HEK293T (cell line): ENCODE data around the gene EPHA4.

Source experiments
- CTCF ChIA-PET: fragments of 350-600 bp; formaldehyde crosslinking; extraction: SDS; loops from one replicate; lab custom pipeline; 2021; ENCODE audit warnings: antibody characterized with exemption, inconsistent platforms; lab: Yijun Ruan, JAX
- POLR2A ChIA-PET: fragments of 350-600 bp; formaldehyde crosslinking; extraction: SDS; loops from one replicate; lab custom pipeline; 2020; ENCODE audit warnings: antibody characterized with exemption, inconsistent platforms; lab: Yijun Ruan, JAX
- DNase-seq: peaks from one replicate; pipeline ENCODE4 v3.0.0; 2012; ENCODE audit warnings: mixed read lengths; ENCODE audit errors: extremely low spot score
- ARNT ChIP-seq: fragments of 450-650 bp; IDR thresholded peaks from 2 replicates; pipeline ENCODE4 v1.6.1; 2017; ENCODE audit warnings: mild to moderate bottlenecking
- BHLHE40 ChIP-seq: fragments of 450-650 bp; IDR thresholded peaks from 2 replicates; pipeline ENCODE4 v1.6.1; 2016; ENCODE audit warnings: mild to moderate bottlenecking, moderate library complexity, borderline replicate concordance
- CTBP1 ChIP-seq: fragments of 450-650 bp; IDR thresholded peaks from 2 replicates; pipeline ENCODE4 v1.6.1; 2016; ENCODE audit warnings: borderline replicate concordance
- ELF4 ChIP-seq: fragments of 450-650 bp; IDR thresholded peaks from 2 replicates; pipeline ENCODE4 v1.6.1; 2017; ENCODE audit warnings: antibody characterized with exemption
- FOXA1 ChIP-seq: fragments of 450-650 bp; IDR thresholded peaks from 2 replicates; pipeline ENCODE4 v1.6.1; 2016; ENCODE audit warnings: mild to moderate bottlenecking
- FOXK2 ChIP-seq: fragments of 450-650 bp; IDR thresholded peaks from 2 replicates; pipeline ENCODE4 v1.6.1; 2016; ENCODE audit warnings: mild to moderate bottlenecking
- FOXM1 ChIP-seq: fragments of 450-650 bp; IDR thresholded peaks from 2 replicates; pipeline ENCODE4 v1.6.1; 2017; ENCODE audit warnings: mild to moderate bottlenecking, borderline replicate concordance
- HDGF ChIP-seq: fragments of 450-650 bp; IDR thresholded peaks from 2 replicates; pipeline ENCODE4 v1.6.1; 2017; ENCODE audit warnings: antibody characterized with exemption, borderline replicate concordance
- L3MBTL2 ChIP-seq: fragments of 450-650 bp; conservative IDR thresholded peaks from 2 replicates; pipeline ENCODE4 v1.6.1; 2016; ENCODE audit warnings: mild to moderate bottlenecking
- LEF1 ChIP-seq: fragments of 450-650 bp; IDR thresholded peaks from 2 replicates; pipeline ENCODE4 v1.6.1; 2017; ENCODE audit warnings: mild to moderate bottlenecking, borderline replicate concordance
- NFRKB ChIP-seq: fragments of 450-650 bp; IDR thresholded peaks from 2 replicates; pipeline ENCODE4 v1.6.1; 2016; ENCODE audit warnings: mild to moderate bottlenecking, moderate library complexity
- SP1 ChIP-seq: fragments of 450-650 bp; IDR thresholded peaks from 2 replicates; pipeline ENCODE4 v1.6.1; 2017
- SUZ12 ChIP-seq: fragments of 450-650 bp; IDR thresholded peaks from 2 replicates; pipeline ENCODE4 v1.6.1; 2016; ENCODE audit warnings: mild to moderate bottlenecking
- TARDBP ChIP-seq: fragments of 450-650 bp; IDR thresholded peaks from 2 replicates; pipeline ENCODE4 v1.6.1; 2016
- ZNF384 ChIP-seq: fragments of 450-650 bp; IDR thresholded peaks from 2 replicates; pipeline ENCODE4 v1.6.1; 2016
- TF ChIP-seq, protein P1 (sequence below): fragments of 450-650 bp; IDR thresholded peaks from 2 replicates; pipeline ENCODE4 v1.6.1; 2016

EPHA4 gene

GRCh38 chr2:221446140-221446539, 126.0 kb downstream of the EPHA4 start:
- no peak for TF ChIP-seq ELF4
- no peak for TF ChIP-seq SUZ12
- TF ChIP-seq ARNT = no peak
- no peak for TF ChIP-seq FOXA1
- no peak for TF ChIP-seq HDGF
- TF ChIP-seq FOXM1 = no peak
- TF ChIP-seq BHLHE40 = no peak
- no peak for TF ChIP-seq LEF1
- TF ChIP-seq TARDBP = no peak
- TF ChIP-seq L3MBTL2 = no peak
- no peak for TF ChIP-seq FOXK2
- TF ChIP-seq SP1 = no peak
- no peak for TF ChIP-seq NFRKB
- TF ChIP-seq ZNF384 = no peak
- TF ChIP-seq CTBP1 = no peak
- TF ChIP-seq, protein P1, sequence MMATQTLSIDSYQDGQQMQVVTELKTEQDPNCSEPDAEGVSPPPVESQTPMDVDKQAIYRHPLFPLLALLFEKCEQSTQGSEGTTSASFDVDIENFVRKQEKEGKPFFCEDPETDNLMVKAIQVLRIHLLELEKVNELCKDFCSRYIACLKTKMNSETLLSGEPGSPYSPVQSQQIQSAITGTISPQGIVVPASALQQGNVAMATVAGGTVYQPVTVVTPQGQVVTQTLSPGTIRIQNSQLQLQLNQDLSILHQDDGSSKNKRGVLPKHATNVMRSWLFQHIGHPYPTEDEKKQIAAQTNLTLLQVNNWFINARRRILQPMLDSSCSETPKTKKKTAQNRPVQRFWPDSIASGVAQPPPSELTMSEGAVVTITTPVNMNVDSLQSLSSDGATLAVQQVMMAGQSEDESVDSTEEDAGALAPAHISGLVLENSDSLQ = no peak
- POLR2A ChIA-PET = no interaction called here
- no peak for DNase-seq
- CTCF ChIA-PET = no interaction called here

DNA sequence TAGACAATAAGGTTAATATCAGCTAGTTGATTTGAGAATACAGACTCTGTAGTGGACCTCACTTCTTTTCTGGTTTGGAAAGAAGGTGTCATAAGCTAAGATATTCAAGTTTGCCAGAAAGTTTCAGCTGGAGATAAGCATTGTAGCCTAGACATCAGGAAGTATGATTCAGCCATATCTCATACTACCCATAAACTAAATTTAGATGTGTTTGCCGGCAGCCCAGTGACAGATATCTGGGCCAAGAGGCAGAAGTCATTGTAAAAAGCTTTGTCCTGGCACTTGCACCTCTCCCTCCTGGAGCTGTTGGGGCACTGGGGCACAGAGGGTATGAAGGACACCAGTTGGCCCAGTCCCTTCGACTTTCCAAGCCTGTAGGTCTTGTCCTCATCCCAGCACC, 128.0 kb downstream of the EPHA4 start:
- TF ChIP-seq SP1 = no peak
- no peak for TF ChIP-seq L3MBTL2
- no peak for TF ChIP-seq FOXK2
- TF ChIP-seq, protein P1 = no peak
- TF ChIP-seq LEF1 = no peak
- TF ChIP-seq SUZ12 = no peak
- no peak for TF ChIP-seq FOXM1
- no peak for TF ChIP-seq FOXA1
- no peak for TF ChIP-seq HDGF
- TF ChIP-seq ARNT = no peak
- TF ChIP-seq TARDBP = no peak
- TF ChIP-seq BHLHE40 = no peak
- no peak for TF ChIP-seq ZNF384
- no peak for TF ChIP-seq CTBP1
- TF ChIP-seq NFRKB = no peak
- TF ChIP-seq ELF4 = no peak
- no peak for DNase-seq
- POLR2A ChIA-PET = no interaction called here
- CTCF ChIA-PET = no interaction called here

DNA sequence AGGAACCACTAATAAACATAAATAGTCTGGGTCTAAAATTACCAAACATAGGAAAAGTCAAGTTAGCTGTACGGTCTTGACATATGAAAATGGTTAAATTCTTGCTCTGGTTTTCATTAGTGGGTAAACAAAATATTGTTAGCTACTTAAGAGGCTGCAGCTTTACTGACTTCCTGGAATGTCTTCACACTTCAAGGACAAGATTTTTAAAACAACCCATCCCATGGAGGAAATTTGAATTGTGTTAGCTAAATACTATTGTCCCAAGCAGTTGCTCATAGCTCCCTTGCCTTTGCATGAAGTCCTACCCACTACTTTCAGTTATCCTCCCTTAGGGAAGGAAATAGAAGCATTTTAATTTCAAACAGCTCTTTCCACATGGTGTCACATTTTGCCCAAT, 128.5 kb downstream of the EPHA4 start:
- TF ChIP-seq SUZ12 = no peak
- TF ChIP-seq, protein P1 = no peak
- no peak for TF ChIP-seq LEF1
- no peak for TF ChIP-seq ELF4
- no peak for TF ChIP-seq SP1
- TF ChIP-seq FOXK2 = no peak
- TF ChIP-seq L3MBTL2 = no peak
- no peak for TF ChIP-seq ZNF384
- no peak for TF ChIP-seq FOXA1
- TF ChIP-seq NFRKB = no peak
- ChIA-PET CTCF (no interaction called here), POLR2A (no interaction called here)
- DNase-seq = no peak

GRCh38 chr2:221442128-221442527, 130.0 kb downstream of the EPHA4 start:
- TF ChIP-seq, protein P1 = no peak
- no peak for TF ChIP-seq SP1
- TF ChIP-seq FOXK2 = no peak
- TF ChIP-seq TARDBP = no peak
- no peak for TF ChIP-seq HDGF
- no peak for TF ChIP-seq ELF4
- no peak for TF ChIP-seq LEF1
- TF ChIP-seq FOXA1 = no peak
- no peak for TF ChIP-seq SUZ12
- TF ChIP-seq L3MBTL2 = no peak
- no peak for TF ChIP-seq FOXM1
- no peak for TF ChIP-seq ARNT
- no peak for TF ChIP-seq ZNF384
- TF ChIP-seq NFRKB = no peak
- TF ChIP-seq BHLHE40 = no peak
- POLR2A ChIA-PET = no interaction called here
- CTCF ChIA-PET = interaction anchor here (0.6 kb wide), 1 partner anchor 640 kb away, joined by 3 read pairs; no protein-coding TSS in a partner anchor
- no peak for DNase-seq

DNA sequence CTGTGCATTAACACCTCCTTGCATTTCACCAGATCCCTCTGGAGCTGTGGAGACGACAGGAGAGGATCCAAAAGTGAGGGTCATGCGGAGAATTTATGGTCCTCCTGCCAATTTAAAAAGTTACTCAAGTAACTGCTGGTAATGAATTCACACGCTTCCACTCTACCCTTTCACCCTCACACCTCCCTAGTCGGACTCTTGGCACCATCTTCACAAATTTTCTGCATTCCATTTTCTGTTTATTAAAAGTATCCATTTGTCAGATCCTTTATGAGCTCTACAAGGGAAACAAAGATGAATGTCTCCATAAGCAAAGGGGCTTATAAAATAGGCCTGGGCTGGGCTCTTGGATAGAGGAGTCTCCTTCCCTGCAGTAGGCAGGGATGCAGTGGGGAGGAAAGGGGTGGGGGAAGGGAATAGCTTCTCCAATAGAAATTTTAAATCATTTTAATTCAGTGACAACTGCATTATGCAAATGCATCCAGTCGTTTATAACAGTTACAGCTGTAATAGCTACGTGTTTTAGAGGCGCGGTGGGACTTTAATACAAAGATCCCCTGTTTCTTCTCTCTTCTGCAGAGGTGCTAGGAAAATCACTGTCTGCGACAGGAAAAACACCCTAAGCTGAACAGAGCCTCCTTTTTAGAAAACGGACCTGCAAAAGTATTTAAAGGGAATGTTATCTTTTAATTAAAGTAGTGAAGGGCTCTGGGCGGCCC, 132.2 kb downstream of the EPHA4 start:
- ChIA-PET POLR2A (no interaction called here), CTCF (no interaction called here)
- TF ChIP-seq LEF1 (no peak), ARNT (no peak), SP1 (no peak), FOXA1 (no peak), L3MBTL2 (no peak)
- DNase-seq = no peak
